HG03354 (cell line): ENCODE measurements around the gene MAML1.
"Not testable (repeated sequence)": the region's sequence is repeated elsewhere in the genome, so short reads cannot be mapped to it uniquely, and the experiment has no call there.

Source experiments
- ATAC-seq: cut with Tn5 transposase; IDR thresholded peaks from one replicate; pipeline ENCODE4 v1.9.1; 2021; ENCODE audit warnings: mild to moderate bottlenecking; ENCODE audit not compliant: unreplicated experiment, poor library complexity, severe bottlenecking

Gene MAML1, protein sequence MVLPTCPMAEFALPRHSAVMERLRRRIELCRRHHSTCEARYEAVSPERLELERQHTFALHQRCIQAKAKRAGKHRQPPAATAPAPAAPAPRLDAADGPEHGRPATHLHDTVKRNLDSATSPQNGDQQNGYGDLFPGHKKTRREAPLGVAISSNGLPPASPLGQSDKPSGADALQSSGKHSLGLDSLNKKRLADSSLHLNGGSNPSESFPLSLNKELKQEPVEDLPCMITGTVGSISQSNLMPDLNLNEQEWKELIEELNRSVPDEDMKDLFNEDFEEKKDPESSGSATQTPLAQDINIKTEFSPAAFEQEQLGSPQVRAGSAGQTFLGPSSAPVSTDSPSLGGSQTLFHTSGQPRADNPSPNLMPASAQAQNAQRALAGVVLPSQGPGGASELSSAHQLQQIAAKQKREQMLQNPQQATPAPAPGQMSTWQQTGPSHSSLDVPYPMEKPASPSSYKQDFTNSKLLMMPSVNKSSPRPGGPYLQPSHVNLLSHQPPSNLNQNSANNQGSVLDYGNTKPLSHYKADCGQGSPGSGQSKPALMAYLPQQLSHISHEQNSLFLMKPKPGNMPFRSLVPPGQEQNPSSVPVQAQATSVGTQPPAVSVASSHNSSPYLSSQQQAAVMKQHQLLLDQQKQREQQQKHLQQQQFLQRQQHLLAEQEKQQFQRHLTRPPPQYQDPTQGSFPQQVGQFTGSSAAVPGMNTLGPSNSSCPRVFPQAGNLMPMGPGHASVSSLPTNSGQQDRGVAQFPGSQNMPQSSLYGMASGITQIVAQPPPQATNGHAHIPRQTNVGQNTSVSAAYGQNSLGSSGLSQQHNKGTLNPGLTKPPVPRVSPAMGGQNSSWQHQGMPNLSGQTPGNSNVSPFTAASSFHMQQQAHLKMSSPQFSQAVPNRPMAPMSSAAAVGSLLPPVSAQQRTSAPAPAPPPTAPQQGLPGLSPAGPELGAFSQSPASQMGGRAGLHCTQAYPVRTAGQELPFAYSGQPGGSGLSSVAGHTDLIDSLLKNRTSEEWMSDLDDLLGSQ

DNA sequence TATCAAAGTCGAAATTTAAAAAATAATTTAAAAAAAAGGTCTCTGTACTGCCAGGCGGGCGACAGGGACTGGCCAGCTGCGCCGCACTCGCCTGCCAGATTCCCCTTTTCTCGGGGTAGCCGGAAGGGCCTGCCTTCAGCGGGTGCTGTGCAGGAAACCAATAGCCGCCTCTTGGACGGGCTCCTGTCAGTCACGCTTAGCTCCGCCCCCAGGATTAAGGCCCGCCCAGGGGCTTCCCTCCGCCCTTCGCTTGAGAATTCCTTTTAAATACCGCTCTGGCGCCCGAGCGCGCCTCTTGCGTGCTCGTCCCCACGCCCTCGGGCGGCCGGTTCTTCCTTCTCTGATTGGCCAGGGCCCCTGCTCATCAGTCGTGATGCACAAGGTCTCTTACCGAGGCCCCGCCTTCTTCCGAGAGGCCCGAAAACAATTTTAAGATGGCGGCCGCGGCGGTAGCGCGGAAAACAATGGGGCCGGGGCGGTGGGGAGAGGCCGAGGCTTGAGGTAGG lies at the start of gene MAML1:
Gene MAML1, plus strand, starts transcription at position 411 of the 506 bp plus-strand sequence. CDS start 291 bp downstream, outside the sequence.
- peak; percentile 95 for ATAC-seq

DNA sequence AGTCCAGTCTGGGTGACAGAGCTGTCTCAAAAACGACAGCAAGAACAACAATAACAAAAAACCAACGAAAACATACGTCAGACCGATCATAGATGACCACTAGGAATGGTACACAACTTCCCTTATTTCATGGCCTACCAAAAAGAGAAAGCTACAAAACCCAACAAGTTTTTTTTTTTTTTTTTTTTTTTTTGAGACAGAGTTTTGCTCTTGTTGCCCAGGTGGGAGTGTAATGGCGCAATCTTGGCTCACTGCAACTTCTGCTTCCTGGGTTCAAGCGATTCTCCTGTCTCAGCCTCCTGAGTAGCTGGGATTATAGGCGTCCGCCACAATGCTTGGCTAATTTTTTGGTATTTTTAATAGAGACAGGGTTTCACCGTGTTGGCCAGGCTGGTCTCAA lies 43.4 kb upstream of the MAML1 start:
- ATAC-seq = not testable (repeated sequence)

DNA sequence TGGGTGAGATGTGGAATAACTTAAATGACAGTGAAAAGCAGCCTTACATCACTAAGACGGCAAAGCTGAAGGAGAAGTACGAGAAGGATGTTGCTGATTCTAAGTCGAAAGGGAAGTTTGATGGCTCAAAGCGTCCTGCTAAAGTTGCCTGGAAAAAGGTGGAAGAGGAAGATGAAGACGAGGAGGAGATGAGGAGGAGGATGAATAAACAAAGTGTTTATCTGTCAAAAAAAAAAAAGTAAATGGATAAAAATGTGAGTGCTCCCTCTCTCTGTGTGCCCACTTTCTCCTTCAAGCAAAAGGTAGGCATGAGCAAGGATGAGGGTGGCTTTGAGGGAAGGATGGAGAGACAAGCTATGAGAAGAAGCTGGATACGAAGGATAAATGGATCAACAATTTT lies 38.1 kb upstream of the MAML1 start:
- no peak for ATAC-seq

DNA sequence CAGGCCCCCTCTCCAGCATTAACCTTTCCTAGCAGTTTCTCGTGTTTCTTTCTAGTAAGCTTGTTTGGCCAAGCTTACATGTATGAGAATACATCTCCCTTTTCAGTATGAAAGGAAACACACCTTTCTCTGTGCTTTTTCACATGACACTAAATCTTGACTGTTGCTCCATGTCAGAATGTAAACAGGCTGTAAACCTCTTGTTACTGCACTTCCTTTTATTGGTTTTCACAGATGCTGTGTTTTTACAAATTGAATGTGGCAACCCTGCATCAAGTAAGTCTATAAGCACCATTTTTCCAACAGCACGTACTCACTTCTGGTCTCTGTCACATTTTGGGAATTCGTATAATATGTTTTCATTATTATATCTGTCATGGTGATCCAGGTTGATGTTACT lies 36.0 kb upstream of the MAML1 start:
- no peak for ATAC-seq

DNA sequence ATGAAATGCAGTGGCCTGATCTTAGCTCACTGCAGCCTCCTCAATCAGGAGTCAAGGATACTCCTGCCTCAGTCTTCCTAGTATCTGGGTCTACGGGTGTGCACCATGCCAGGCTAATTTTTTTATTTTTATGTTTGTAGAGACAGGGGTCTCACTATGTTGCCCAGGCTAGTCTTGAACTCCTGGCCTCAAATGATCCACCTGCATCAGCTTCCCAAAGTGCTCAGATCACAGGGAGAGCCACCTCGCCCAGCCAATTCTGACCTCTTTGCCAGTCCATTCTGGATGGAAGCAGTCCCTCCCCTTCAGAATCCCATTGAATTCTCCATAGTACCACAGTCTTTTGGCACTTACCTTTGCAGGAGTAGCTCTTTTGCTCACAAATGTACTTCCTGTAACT lies 35.5 kb upstream of the MAML1 start:
- no peak for ATAC-seq

DNA sequence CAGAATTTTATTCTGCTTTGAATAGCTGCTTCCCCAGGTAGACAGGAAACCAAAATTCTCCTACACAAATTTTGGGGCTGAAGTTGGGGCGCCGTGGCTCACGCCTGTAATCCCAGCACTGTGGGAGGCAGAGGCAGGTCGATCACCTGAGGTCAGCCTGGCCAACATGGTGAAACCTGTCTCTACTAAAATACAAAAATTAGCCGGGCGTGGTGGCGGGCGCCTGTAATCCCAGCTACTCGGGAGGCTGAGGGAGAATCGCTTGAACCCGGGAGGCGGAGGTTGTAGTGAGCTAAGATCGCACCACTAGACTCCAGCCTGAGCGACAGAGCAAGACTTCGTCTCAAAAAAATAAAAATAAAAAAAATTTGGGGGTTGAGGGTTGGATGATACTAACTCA lies 35.1 kb upstream of the MAML1 start:
- not testable (repeated sequence) for ATAC-seq

DNA sequence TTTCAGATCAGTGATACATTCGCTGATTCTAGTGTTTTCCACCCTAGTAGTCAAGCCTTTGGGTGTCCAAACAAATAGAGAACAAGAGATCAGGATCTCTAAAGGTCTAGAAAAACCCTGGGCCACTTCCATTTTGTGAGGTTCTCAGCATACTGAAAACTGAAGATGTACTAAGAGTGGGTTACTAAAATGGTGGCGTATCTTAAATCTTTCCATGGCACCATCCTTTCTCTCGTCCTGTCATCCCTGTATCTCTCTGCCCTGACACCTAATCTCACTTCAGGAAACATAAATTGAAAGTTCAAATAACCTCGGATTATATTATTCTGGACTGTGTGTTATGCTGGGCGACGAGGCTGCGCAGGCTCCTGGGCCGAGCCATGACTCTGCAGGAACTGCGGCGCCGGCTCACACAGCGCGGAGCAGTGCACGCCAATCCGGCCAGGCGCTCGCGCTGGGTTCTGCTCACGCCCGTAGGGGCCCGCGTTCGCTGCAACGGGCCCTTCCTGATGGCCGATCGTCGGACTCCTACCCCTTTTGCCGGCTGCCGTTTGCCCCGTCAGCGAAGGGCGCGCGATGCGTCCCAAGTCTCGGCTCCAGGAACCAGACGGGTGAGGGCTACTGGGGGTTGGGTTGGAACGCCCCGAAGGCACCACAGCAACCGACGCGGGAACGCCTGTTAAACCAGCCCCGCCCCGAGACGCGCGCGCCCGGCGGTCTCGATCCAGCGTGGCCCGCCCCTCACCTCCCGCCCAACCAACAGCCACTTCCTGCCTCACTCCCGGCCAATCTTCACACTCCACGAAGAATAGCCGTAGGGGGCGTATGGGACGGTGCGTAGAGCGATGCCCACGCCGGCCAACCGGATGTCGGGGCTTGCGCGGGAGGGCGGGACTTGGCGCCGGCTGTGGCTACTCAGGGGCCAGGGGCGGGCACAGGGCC lies 34.4 kb upstream of the MAML1 start:
- peak; percentile 89 for ATAC-seq

DNA sequence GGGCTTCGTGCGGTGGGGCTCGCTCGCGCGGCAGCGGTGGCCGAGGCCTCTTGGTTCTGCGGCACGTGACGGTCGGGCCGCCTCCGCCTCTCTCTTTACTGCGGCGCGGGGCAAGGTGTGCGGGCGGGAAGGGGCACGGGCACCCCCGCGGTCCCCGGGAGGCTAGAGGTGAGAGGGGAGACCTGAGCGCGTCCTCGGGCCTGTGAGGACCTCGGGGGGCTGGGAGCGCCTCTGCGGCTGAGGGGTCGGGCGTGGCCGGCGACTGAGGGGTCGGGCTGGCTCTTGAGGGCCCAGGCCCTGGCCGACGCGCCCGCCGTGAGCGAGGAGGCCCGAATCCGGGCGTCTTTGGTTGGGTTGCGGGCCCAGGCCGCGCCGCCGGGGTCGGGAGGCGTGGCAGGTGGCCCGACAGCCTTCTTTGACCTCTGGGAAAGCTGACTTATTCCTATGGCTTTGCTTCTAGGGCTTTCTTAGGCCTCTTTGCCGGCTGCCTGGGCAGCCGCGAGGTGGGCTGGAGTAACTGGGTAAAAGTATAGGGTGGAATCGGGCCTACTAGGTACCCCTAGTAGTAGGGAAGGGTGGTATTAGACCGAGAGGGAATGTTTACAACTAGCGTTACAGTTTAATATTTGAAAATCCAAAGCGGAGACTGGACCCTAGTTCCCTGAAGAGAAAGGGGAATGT lies 33.5 kb upstream of the MAML1 start, which contains the start of gene CANX:
Gene CANX, plus strand, starts transcription at position 33 of the 681 bp plus-strand sequence. CDS start 6,715 bp downstream, outside the sequence.
- peak; percentile 0 for ATAC-seq

DNA sequence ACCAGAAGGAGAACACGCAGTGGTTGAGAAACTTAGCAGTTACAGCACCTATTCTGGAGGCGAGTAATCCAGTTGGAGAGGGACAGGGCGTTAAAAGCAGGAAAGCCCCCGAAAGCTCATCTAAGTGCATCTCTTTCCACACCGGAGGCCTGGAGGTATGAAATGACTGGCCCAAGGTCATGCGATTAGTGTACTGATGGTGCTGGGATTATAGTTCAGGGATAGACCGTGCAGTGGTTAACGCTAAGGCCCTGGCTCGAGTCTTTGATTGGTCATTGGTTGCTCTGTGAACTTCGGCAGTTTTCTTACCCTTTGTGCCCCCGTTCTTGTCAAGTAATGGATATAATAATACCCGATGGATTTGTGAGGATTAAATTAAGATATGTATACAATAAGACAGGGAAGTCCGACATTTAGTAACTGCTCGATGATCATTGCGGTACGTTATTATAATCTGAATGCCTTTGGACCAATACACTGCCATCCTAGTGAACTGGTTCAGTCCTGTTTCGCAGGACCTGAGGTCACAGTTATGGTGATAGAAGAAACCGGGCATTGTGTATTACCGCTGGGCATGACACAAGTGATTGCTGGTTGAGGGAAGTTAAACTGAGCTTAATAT lies 32.9 kb upstream of the MAML1 start:
- ATAC-seq = peak; percentile 18

DNA sequence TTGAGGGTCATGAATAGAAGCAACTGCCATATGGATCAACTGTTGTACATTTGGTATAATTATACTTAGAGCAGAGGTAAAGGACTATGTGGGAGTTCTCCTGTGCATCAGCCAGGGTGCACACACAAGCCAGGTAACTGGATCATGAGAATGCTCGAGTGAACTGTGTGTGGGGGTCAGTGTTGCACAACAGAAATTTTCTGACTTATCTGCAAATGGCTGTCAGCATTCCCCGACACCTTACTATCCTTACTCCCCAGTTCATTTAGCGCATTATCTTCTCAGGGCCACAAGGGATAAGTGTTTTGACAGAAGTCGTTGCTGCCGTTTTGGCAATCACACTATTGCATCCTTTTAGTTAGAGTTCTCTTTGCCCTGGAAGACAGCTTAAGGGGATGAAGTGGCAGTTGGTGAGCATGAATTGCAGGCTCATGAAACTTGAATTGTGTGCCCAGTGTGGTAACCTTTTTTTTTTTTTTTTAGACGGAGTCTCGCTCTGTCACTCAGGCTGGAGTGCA lies 32.2 kb upstream of the MAML1 start:
- ATAC-seq = no peak

DNA sequence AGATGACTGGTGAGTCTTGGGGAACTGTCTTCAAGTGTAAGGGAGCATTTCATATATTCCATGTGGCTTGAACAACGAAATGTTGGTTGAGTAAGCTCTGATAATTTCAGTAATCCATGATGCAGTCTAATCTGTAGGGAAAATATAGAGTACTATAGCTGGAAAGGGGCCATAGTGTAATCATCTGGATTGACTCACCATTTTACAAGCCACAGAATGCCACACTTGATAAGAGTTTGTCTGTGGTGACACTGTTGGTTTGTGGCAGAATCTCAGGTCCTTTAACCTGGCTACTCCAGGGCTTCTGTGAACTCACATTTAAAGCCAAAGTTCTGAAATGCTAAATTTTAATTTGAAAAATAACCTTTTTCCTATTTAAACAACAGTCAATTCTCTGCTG lies 16.3 kb upstream of the MAML1 start:
- no peak for ATAC-seq

DNA sequence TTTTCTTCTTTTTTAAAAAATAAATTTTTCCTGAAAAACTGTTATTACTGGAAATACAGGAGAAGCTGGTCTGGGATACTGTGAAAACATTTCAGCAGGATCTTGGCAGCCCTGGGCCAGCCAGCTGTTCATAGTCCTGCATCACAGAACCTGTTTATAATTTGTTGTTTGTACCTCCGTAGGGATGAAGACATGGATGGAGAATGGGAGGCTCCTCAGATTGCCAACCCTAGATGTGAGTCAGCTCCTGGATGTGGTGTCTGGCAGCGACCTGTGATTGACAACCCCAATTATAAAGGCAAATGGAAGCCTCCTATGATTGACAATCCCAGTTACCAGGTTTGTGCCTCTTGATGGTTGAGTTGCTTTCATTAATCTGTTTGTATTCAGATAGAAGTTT lies 12.4 kb upstream of the MAML1 start:
- no peak for ATAC-seq

DNA sequence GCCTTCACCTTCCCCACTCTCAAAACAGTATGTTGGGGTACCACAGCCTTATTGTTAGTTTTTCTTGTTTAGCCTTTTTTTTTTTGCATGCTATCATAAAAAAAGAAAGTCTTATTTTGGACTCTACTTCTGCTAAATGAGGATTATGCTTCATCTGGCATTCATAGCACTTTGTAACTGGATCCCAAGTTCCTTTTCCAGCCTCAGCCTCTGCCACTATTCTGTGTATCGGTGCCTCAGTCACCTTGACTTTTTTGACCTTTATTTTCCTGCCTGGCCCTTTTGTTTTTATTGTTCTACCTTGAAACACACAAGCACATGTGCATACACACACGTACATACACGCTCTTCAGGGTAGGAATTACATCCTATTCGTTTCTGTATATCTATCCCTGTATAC lies 8.5 kb upstream of the MAML1 start:
- no peak for ATAC-seq

DNA sequence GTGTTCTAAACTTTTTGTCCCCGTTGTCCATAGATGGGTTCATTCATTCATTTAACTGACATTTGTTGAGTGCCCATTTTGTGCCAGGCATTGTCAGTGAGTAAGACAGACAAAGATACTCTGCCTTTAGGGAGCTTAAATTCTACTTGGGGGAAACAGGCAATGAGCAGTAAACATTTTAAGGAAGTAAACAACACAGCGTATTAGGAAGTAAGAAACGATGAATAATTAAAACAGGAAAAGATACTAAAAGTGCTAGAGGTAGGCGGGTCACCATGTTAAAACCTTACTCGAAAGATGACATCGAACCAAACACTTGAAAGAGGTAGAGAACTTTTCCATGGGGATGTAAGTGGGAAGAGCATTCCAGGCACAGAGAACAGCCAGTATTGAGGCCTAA lies 5.5 kb upstream of the MAML1 start:
- ATAC-seq = no peak

DNA sequence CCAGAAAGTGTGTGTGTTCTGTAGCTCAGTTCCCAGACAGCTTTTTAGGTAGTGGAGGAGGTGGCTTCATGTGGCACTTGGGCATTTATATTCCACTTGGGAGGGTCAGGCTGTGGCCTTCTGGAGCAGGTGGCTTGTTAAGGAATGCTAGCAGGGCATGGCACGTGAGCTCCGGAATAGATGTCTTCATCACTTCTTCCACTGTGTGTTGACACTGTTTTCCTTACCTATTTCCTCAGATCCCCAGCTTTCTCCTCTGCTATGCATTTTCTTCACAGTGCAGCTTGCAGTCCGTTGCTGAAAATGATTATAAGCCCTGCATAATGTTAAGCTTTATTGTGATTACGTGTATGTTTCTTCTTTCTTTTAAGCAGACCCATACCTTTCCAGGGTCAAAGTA lies 3.3 kb upstream of the MAML1 start:
- no peak for ATAC-seq

DNA sequence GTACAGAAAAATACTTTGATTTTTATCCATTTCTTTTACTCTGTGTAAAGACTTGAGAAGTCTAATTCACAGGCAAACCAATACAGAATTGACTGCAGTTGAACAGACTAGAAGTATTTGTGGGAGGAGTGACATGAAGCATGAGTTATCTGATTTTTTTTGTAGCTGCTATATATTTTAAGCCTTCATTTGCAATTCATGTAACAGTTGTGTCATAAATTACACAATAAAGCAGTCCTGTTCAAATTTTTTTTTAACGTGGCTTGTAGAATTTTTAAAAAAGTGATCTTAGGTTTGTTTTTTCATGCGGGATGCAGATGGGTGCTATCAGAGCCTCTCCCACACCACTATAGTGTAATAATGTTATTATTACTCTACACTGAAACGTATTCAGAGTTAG lies 2.9 kb upstream of the MAML1 start:
- no peak for ATAC-seq

DNA sequence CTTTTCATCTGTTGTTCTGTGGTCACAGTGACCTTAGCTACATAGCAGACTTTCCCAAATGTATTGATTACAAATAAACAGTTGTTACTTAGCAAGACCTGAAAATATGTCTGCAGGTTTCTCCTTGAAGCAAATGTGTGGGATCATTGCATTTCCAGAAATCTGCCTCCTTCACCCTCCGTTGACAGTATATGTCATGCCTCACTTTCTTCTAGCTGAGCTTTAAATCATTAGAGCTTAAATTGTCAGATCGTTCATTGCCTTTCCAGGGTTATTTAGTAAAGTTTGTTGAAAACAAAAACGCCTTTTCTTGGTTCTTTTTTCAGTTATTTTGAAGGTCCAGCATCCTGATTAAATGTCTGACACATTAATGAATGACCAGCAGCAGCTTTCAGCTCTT lies 2.3 kb upstream of the MAML1 start:
- ATAC-seq = no peak

DNA sequence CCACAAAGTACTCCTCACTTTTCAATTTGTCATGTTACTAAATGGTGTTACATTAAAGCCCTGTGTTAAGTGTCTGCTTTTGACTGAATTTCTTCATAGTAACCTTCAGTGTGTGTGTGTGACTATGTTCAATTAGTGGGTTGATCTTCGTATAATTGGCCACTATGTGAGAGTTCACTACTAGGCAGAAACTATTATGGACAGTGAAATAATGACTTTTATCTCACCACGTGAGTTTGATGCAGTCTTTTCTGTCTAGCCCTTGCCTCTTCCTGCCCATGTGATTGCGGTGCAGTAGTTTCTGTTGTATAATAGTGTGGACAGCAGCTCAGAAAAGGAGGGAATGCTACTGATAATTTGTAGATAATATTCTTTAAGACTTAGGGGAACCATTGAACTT lies 1.8 kb upstream of the MAML1 start:
- no peak for ATAC-seq
